CD4-positive, alpha-beta memory T cell (primary cell): ENCODE measurements around the gene SIGLEC14. TPM values are rescaled to one million over a fixed set of nuclear protein-coding genes. Genes with fewer than 3 reads are reported as not detected.

Experiments used
- CTCF ChIA-PET: fragments of 350-600 bp; sonication (Branson Sonifier 250); formaldehyde crosslinking; loops from one replicate; lab custom pipeline; 2021; ENCODE audit warnings: inconsistent platforms; ENCODE audit not compliant: partially characterized antibody; lab: Charles Lee
- POLR2A ChIA-PET: fragments of 350-600 bp; sonication (Branson Sonifier 250); formaldehyde crosslinking; loops from one replicate; lab custom pipeline; 2021; ENCODE audit not compliant: partially characterized antibody; lab: Charles Lee
- DNase-seq, 5 donors: peaks; one replicate each; pipeline versions ENCODE4 v3.0.0 to v3.0.0-alpha.2; 2020 to 2022; ENCODE audit warnings: mixed read lengths in 1 of 5
- H3K27ac ChIP-seq: one replicate; pipeline ENCODE4 v1.7.0; 2013; ENCODE audit warnings: low read depth, low read length
- H3K27me3 ChIP-seq: 2 replicates; pipeline ENCODE4 v1.7.0; 2013; ENCODE audit warnings: mild to moderate bottlenecking, low read length, moderate library complexity; ENCODE audit not compliant: insufficient read depth
- H3K36me3 ChIP-seq: 2 replicates; pipeline ENCODE4 v1.7.0; 2013; ENCODE audit warnings: mild to moderate bottlenecking, low read length, moderate library complexity; ENCODE audit not compliant: insufficient read depth
- H3K4me1 ChIP-seq: 2 replicates; pipeline ENCODE4 v1.7.0; 2013; ENCODE audit warnings: mild to moderate bottlenecking, low read length, moderate library complexity; ENCODE audit not compliant: insufficient read depth
- H3K4me3 ChIP-seq, 2 donors: one replicate each; pipeline ENCODE4 v1.7.0; 2013; ENCODE audit warnings: low read length in 2 of 2, mild to moderate bottlenecking in 1 of 2
- H3K9me3 ChIP-seq, 2 donors: one replicate each; pipeline ENCODE4 v1.7.0; 2013; ENCODE audit warnings: low read length in 2 of 2, control low read depth in 1 of 2; ENCODE audit not compliant: control insufficient read depth in 1 of 2
- H3K27ac Mint-ChIP-seq, 7 donors: one replicate each; pipeline ENCODE4 v1.8.0; 2020 to 2021; ENCODE audit warnings: mixed read lengths in 7 of 7, mild to moderate bottlenecking in 6 of 7, inconsistent platforms in 3 of 7, moderate library complexity in 3 of 7
- H3K27me3 Mint-ChIP-seq, 2 donors: one replicate each; pipeline ENCODE4 v1.8.0; 2020 to 2021; ENCODE audit warnings: mixed read lengths in 2 of 2
- H3K36me3 Mint-ChIP-seq, 2 donors: one replicate each; pipeline ENCODE4 v1.8.0; 2020 to 2021; ENCODE audit warnings: mixed read lengths in 2 of 2, inconsistent platforms in 1 of 2, mild to moderate bottlenecking in 1 of 2
- H3K4me1 Mint-ChIP-seq, 4 donors: one replicate each; pipeline ENCODE4 v1.8.0; 2020 to 2021; ENCODE audit warnings: mixed read lengths in 4 of 4, mild to moderate bottlenecking in 1 of 4
- H3K4me3 Mint-ChIP-seq, 8 donors: one replicate each; pipeline ENCODE4 v1.8.0; 2020 to 2021; ENCODE audit warnings: mixed read lengths in 8 of 8, mild to moderate bottlenecking in 7 of 8, moderate library complexity in 6 of 8, inconsistent platforms in 3 of 8
- H3K9me3 Mint-ChIP-seq, 8 donors: one replicate each; pipeline ENCODE4 v1.8.0; 2020 to 2021; ENCODE audit warnings: mixed read lengths in 8 of 8, mild to moderate bottlenecking in 5 of 8, inconsistent platforms in 3 of 8, moderate library complexity in 1 of 8
- intact Hi-C: fragments of 100-400 bp; cut with micrococcal nuclease; formaldehyde crosslinking; loops from one replicate; pipeline ENCODE4 v1.15.1; 2023
- polyA plus RNA-seq, 2 donors: library from polyadenylated mRNA; unstranded; fragments of 300-500 nt; fragmentation: Illumina TruSeq; gene quantifications; one replicate each; pipeline ENCODE4 v1.2.3, GENCODE V29; 2021
- total RNA-seq, 2 experiments: library from RNA; stranded (reverse); gene quantifications; one replicate each; pipeline ENCODE4 v1.2.3, GENCODE V29; 2021

SIGLEC14 gene
- total and polyA plus RNA-seq, 4 experiments from 2014 or later, result 0.11 to 1.4 (median 0.69) TPM; not detected in 1

GRCh38 chr19:51688671-51689571, 42.3 kb upstream of the SIGLEC14 start:
- peaks cover 3 to 9% of the 10 kb centered on the region in 2 donors for H3K36me3 Mint-ChIP-seq
- Histone ChIP-seq H3K9me3 (no peaks in the 10 kb centered on the region), H3K4me1 (peaks cover 6% of the 10 kb centered on the region), H3K36me3 (no peaks in the 10 kb centered on the region), H3K27me3 (no peaks in the 10 kb centered on the region), H3K4me3 (no peak overlapping the region), H3K27ac (no peak overlapping the region)
- ChIA-PET CTCF (interaction anchor here (2.5 kb wide), 1 partner anchor 15 kb away, joined by 7 read pairs; no protein-coding TSS in a partner anchor), POLR2A (interaction anchor here (1.2 to 3.9 kb wide), 2 partner anchors 14 to 32 kb away, joined by 3 to 40 read pairs; no protein-coding TSS in a partner anchor)
- intact Hi-C loops, result no loop called here
- H3K9me3 Mint-ChIP-seq, result peaks cover 0 to 24% (median 11%) of the 10 kb centered on the region in 8 donors
- peaks cover 10 to 31% (median 18%) of the 10 kb centered on the region in 4 donors for H3K4me1 Mint-ChIP-seq
- H3K27ac Mint-ChIP-seq, result peak overlapping the region; percentile 68 to 93 (median 87)
- peak overlapping the region; percentile 82 to 93 (median 90) for H3K4me3 Mint-ChIP-seq
- DNase-seq, result peak in 1 of 5 donors; percentile 51
- peaks cover 2 to 3% of the 10 kb centered on the region in 2 donors for H3K27me3 Mint-ChIP-seq

GRCh38 chr19:51687791-51688670, 41.4 kb upstream of the SIGLEC14 start:
- H3K27ac Mint-ChIP-seq, result peak overlapping the region in 5 of 7 donors; percentile 55 to 93 (median 87)
- POLR2A ChIA-PET, result interaction anchor here (1.2 to 3.9 kb wide), 2 partner anchors 15 to 31 kb away, joined by 3 to 40 read pairs; no protein-coding TSS in a partner anchor
- no peak overlapping the region for H3K27ac ChIP-seq

GRCh38 chr19:51686171-51686570, 39.5 kb upstream of the SIGLEC14 start:
- POLR2A ChIA-PET, result no interaction called here
- H3K9me3 Mint-ChIP-seq, result peaks cover 0 to 28% (median 12%) of the 10 kb centered on the region in 8 donors

More at GRCh38 chr19:51687791-51688670, 41.4 kb upstream of the SIGLEC14 start:
- peaks cover 2 to 3% of the 10 kb centered on the region in 2 donors for H3K27me3 Mint-ChIP-seq
- Histone ChIP-seq H3K27me3 (no peaks in the 10 kb centered on the region), H3K4me3 (no peak overlapping the region), H3K9me3 (no peaks in the 10 kb centered on the region), H3K36me3 (no peaks in the 10 kb centered on the region), H3K4me1 (peaks cover 6% of the 10 kb centered on the region)
- peaks cover 3 to 9% of the 10 kb centered on the region in 2 donors for H3K36me3 Mint-ChIP-seq
- peak overlapping the region; percentile 80 to 93 (median 88) for H3K4me3 Mint-ChIP-seq
- peaks cover 9 to 30% (median 17%) of the 10 kb centered on the region in 4 donors for H3K4me1 Mint-ChIP-seq
- H3K9me3 Mint-ChIP-seq, result peaks cover 0 to 28% (median 12%) of the 10 kb centered on the region in 8 donors
- CTCF ChIA-PET, result interaction anchor here (2.5 kb wide), 1 partner anchor 16 kb away, joined by 7 read pairs; no protein-coding TSS in a partner anchor
- intact Hi-C loops, result no loop called here
- no peak for DNase-seq

GRCh38 chr19:51681286-51681941, 34.8 kb upstream of the SIGLEC14 start:
- H3K27ac ChIP-seq, result no peak overlapping the region
- intact Hi-C loops, result no loop called here
- CTCF ChIA-PET, result interaction anchor here (1.0 to 1.1 kb wide), 2 partner anchors 25 to 96 kb away, joined by 4 read pairs; no protein-coding TSS in a partner anchor

More at GRCh38 chr19:51686171-51686570, 39.5 kb upstream of the SIGLEC14 start:
- Mint-ChIP-seq H3K27ac (no peak overlapping the region), H3K27me3 (peaks cover 2 to 3% of the 10 kb centered on the region in 2 donors), H3K4me3 (no peak overlapping the region), H3K36me3 (peaks cover 3 to 9% of the 10 kb centered on the region in 2 donors), H3K4me1 (peaks cover 3 to 21% (median 10%) of the 10 kb centered on the region in 4 donors)
- Histone ChIP-seq H3K4me1 (peaks cover 2% of the 10 kb centered on the region), H3K36me3 (no peaks in the 10 kb centered on the region), H3K27ac (no peak overlapping the region), H3K9me3 (no peaks in the 10 kb centered on the region), H3K27me3 (no peaks in the 10 kb centered on the region), H3K4me3 (no peak overlapping the region)
- CTCF ChIA-PET, result no interaction called here
- intact Hi-C loops, result no loop called here
- no peak for DNase-seq

GRCh38 chr19:51680474-51680873, 33.8 kb upstream of the SIGLEC14 start:
- CTCF ChIA-PET, result interaction anchor here (0.8 to 1.1 kb wide), 2 partner anchors 23 to 26 kb away, joined by 3 to 4 read pairs; no protein-coding TSS in a partner anchor
- Mint-ChIP-seq H3K4me1 (peaks cover 4 to 15% (median 9%) of the 10 kb centered on the region in 4 donors), H3K4me3 (no peak overlapping the region), H3K27me3 (peaks cover 1 to 11% of the 10 kb centered on the region in 2 donors), H3K36me3 (peaks cover 3 to 4% of the 10 kb centered on the region in 2 donors), H3K9me3 (peaks cover 4 to 24% (median 13%) of the 10 kb centered on the region in 8 donors), H3K27ac (no peak overlapping the region)
- H3K4me1 ChIP-seq, result no peaks in the 10 kb centered on the region
- no peaks in the 10 kb centered on the region for H3K36me3 ChIP-seq
- no peaks in the 10 kb centered on the region for H3K27me3 ChIP-seq
- no peak overlapping the region for H3K27ac ChIP-seq
- no peak overlapping the region for H3K4me3 ChIP-seq
- no peaks in the 10 kb centered on the region for H3K9me3 ChIP-seq
- no peak for DNase-seq
- intact Hi-C loops, result no loop called here
- POLR2A ChIA-PET, result no interaction called here

More at GRCh38 chr19:51681286-51681941, 34.8 kb upstream of the SIGLEC14 start:
- H3K36me3 Mint-ChIP-seq, result peaks cover 3 to 4% of the 10 kb centered on the region in 2 donors
- H3K27me3 Mint-ChIP-seq, result peaks cover 2 to 11% of the 10 kb centered on the region in 2 donors
- DNase-seq, result no peak
- Histone ChIP-seq H3K4me1 (no peaks in the 10 kb centered on the region), H3K36me3 (no peaks in the 10 kb centered on the region), H3K4me3 (no peak overlapping the region), H3K9me3 (no peaks in the 10 kb centered on the region), H3K27me3 (no peaks in the 10 kb centered on the region)
- peaks cover 2 to 28% (median 13%) of the 10 kb centered on the region in 8 donors for H3K9me3 Mint-ChIP-seq
- H3K27ac Mint-ChIP-seq, result no peak overlapping the region
- H3K4me3 Mint-ChIP-seq, result no peak overlapping the region
- H3K4me1 Mint-ChIP-seq, result peaks cover 4 to 11% (median 7%) of the 10 kb centered on the region in 4 donors
- POLR2A ChIA-PET, result interaction anchor here (0.6 kb wide), 1 partner anchor 1975 kb away, joined by 3 read pairs; no protein-coding TSS in a partner anchor

- CTCF ChIA-PET, result interaction anchor here (1.0 to 3.9 kb wide), 4 partner anchors 9 to 18 kb away, joined by 3 to 29 read pairs (median 5); no protein-coding TSS in a partner anchor
Measured at GRCh38 chr19:51676566-51677083, 30.0 kb upstream of the SIGLEC14 start.

More at GRCh38 chr19:51676566-51677083, 30.0 kb upstream of the SIGLEC14 start:
- no peaks in the 10 kb centered on the region for H3K36me3 ChIP-seq
- no peak overlapping the region for H3K27ac ChIP-seq
- peak in 2 of 5 donors; percentile 15 to 45 for DNase-seq
- peak overlapping the region in 7 of 8 donors; percentile 55 to 82 (median 70) for H3K4me3 Mint-ChIP-seq
- no peaks in the 10 kb centered on the region for H3K27me3 ChIP-seq
- peaks cover 3 to 8% of the 10 kb centered on the region in 2 donors for H3K27me3 Mint-ChIP-seq
- H3K27ac Mint-ChIP-seq, result peak overlapping the region in 4 of 7 donors; percentile 37 to 74 (median 57)
- peaks cover 0 to 8% (median 4%) of the 10 kb centered on the region in 8 donors for H3K9me3 Mint-ChIP-seq
- intact Hi-C loops, result no loop called here
- no peaks in the 10 kb centered on the region for H3K4me1 ChIP-seq
- H3K36me3 Mint-ChIP-seq, result no peaks in the 10 kb centered on the region
- H3K4me1 Mint-ChIP-seq, result peaks cover 4 to 15% (median 8%) of the 10 kb centered on the region in 4 donors
- POLR2A ChIA-PET, result interaction anchor here (1.4 kb wide), 1 partner anchor 27 kb away, joined by 4 read pairs; no protein-coding TSS in a partner anchor
- H3K4me3 ChIP-seq, result no peak overlapping the region
- no peaks in the 10 kb centered on the region for H3K9me3 ChIP-seq
